GM18505 (cell line): ENCODE measurements around the gene SLC4A4.
"Not testable (repeated sequence)": the region's sequence is repeated elsewhere in the genome, so short reads cannot be mapped to it uniquely, and the experiment has no call there.

Experiments
- ATAC-seq: cut with Tn5 transposase; IDR thresholded peaks from one replicate; pipeline ENCODE4 v1.9.1; 2021; ENCODE audit not compliant: unreplicated experiment
- POLR2A ChIP-seq: IDR thresholded peaks from 4 replicates; pipeline ENCODE4 v1.6.1; 2011; ENCODE audit warnings: borderline replicate concordance; ENCODE audit not compliant: insufficient read depth, insufficient read length; ENCODE audit errors: extremely low read depth

Gene SLC4A4

GRCh38 chr4:71406459-71406963, 67.7 kb downstream of the SLC4A4 start:
- ATAC-seq = no peak
- no peak for TF ChIP-seq POLR2A

- ATAC-seq = not testable (repeated sequence)
Measured at GRCh38 chr4:71408961-71409360, 70.1 kb downstream of the SLC4A4 start.

GRCh38 chr4:71411981-71412380, 73.2 kb downstream of the SLC4A4 start:
- TF ChIP-seq POLR2A = no peak
- ATAC-seq = no peak

- no peak for TF ChIP-seq POLR2A
- no peak for ATAC-seq
Measured at GRCh38 chr4:71415491-71415890, 76.7 kb downstream of the SLC4A4 start.

- no peak for TF ChIP-seq POLR2A
Measured at GRCh38 chr4:71417150-71417549, 78.3 kb downstream of the SLC4A4 start.

GRCh38 chr4:71426381-71427042, 87.7 kb downstream of the SLC4A4 start:
- ATAC-seq = no peak
- TF ChIP-seq POLR2A = no peak

More at GRCh38 chr4:71417150-71417549, 78.3 kb downstream of the SLC4A4 start:
- ATAC-seq = no peak

GRCh38 chr4:71429106-71429505, 90.3 kb downstream of the SLC4A4 start:
- TF ChIP-seq POLR2A = no peak
- no peak for ATAC-seq

- no peak for ATAC-seq
Measured at GRCh38 chr4:71429962-71430361, 91.1 kb downstream of the SLC4A4 start.

GRCh38 chr4:71430609-71431008, 91.8 kb downstream of the SLC4A4 start:
- no peak for TF ChIP-seq POLR2A
- ATAC-seq = no peak

More at GRCh38 chr4:71429962-71430361, 91.1 kb downstream of the SLC4A4 start:
- TF ChIP-seq POLR2A = no peak

GRCh38 chr4:71440612-71441011, 101.8 kb downstream of the SLC4A4 start:
- no peak for ATAC-seq
- TF ChIP-seq POLR2A = no peak

GRCh38 chr4:71441186-71442169, 102.7 kb downstream of the SLC4A4 start:
- TF ChIP-seq POLR2A = no peak
- ATAC-seq = no peak

- ATAC-seq = no peak
- no peak for TF ChIP-seq POLR2A
Measured at GRCh38 chr4:71442336-71442735, 103.5 kb downstream of the SLC4A4 start.

- TF ChIP-seq POLR2A = no peak
- ATAC-seq = no peak
Measured at GRCh38 chr4:71444395-71444794, 105.6 kb downstream of the SLC4A4 start.

- ATAC-seq = no peak
- TF ChIP-seq POLR2A = no peak
Measured at GRCh38 chr4:71445811-71446210, 107.0 kb downstream of the SLC4A4 start.

- no peak for TF ChIP-seq POLR2A
- no peak for ATAC-seq
Measured at GRCh38 chr4:71446479-71447081, 107.8 kb downstream of the SLC4A4 start.
